HL-60 (cell line): ENCODE measurements around the gene RANBP3.
A peak's percentile ranks its signal among the peaks of the same experiment; 100 is the strongest.

Source experiments
- CTCF ChIP-seq: IDR thresholded peaks from one replicate; pipeline ENCODE4 v1.5.1; 2011; ENCODE audit warnings: low read length, control low read depth, inconsistent platforms; ENCODE audit not compliant: insufficient read depth
- POLR2AphosphoS5 ChIP-seq: IDR thresholded peaks from 2 replicates; pipeline ENCODE4 v1.6.1; 2012; ENCODE audit warnings: low read depth
- REST ChIP-seq: IDR thresholded peaks from 2 replicates; pipeline ENCODE4 v1.6.1; 2012; ENCODE audit warnings: low read depth; ENCODE audit not compliant: insufficient replicate concordance

GRCh38 chr19:5977785-5978605, at the start of gene RANBP3:
- TF ChIP-seq CTCF = no peak
- peak; percentile 63 for TF ChIP-seq POLR2AphosphoS5
- TF ChIP-seq REST = peak; percentile 57
